Measurements from ENCODE around the gene ITGA11.
A peak's percentile ranks its signal among the peaks of the same experiment; 100 is the strongest.

The ITGA11 gene

DNA sequence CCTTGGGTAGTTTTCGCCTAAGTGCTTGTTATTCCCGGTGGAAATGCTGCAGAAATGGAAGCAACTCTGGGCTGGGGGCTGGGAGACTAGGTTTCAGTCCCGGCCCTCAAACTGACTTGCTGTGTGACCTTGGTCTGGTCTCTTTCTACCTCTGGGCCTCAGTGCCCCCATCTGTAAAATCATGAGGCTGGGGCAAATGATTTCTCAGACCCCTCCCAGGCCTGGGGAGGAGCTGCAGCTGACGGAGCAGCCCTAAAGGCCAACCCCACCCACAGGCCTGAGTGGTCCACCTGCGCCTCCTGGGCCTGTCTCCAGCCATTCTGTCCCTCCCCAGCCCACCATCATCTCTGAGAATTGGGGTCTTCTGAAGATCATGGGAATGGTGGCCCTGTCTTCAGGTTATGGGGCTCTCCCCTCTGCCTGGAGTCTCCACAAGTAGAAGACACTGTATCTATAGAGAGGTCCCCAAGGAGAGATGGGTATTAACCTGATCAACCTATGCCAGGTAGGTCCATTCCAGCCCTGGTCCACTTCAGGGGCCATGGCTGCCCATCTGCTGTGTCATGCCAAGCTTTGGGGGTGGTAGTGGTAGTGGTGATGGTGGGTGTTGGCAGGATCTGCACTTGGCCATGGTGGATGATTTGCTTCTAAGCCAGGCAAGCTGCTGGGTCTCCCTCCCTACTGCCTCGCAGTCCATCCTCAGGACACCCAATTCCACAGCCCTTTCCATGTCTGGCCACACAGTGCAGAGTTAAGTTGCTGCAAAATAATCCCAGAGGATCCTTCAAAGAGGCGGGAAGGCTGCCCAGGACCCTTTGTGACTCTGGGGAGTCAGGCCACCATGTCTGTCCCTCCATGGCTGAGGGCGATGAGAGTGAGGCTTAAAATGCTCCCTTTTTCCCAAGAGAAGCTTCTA, 46.0 kb downstream of the ITGA11 start:
- DNase-seq (ENCODE audit: low read depth) = no peak
- TF ChIP-seq, protein P1, sequence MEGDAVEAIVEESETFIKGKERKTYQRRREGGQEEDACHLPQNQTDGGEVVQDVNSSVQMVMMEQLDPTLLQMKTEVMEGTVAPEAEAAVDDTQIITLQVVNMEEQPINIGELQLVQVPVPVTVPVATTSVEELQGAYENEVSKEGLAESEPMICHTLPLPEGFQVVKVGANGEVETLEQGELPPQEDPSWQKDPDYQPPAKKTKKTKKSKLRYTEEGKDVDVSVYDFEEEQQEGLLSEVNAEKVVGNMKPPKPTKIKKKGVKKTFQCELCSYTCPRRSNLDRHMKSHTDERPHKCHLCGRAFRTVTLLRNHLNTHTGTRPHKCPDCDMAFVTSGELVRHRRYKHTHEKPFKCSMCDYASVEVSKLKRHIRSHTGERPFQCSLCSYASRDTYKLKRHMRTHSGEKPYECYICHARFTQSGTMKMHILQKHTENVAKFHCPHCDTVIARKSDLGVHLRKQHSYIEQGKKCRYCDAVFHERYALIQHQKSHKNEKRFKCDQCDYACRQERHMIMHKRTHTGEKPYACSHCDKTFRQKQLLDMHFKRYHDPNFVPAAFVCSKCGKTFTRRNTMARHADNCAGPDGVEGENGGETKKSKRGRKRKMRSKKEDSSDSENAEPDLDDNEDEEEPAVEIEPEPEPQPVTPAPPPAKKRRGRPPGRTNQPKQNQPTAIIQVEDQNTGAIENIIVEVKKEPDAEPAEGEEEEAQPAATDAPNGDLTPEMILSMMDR (IDR thresholded peaks at IDR 0.05; ENCODE audit: insufficient read depth, low read depth, low read length, missing control alignments) = no peak

DNA sequence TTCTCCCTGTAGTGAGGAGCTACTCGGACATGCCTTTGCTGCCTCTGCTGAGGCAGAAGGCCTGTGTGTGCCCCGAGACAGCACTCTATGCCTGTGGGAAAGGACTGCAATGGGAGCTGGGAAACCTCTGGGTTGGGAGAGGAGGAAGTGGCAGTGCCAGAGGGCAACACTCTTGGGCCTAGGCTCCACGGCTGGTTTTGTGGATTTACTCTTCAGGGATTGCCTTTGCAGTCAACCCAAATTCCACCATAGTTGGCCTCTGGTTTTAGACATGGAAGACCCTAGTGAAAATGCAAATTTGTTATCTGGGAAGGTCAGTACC, 46.8 kb downstream of the ITGA11 start:
- TF ChIP-seq, protein P1 (IDR thresholded peaks at IDR 0.05; ENCODE audit: insufficient read depth, low read depth, low read length, missing control alignments) = no peak
- no peak overlapping the region for H3K4me3 ChIP-seq (ENCODE audit: low read length)
- no peak for DNase-seq (ENCODE audit: low read depth)

More for the DNA sequence above, 46.0 kb downstream of the ITGA11 start:
- H3K4me3 ChIP-seq (ENCODE audit: low read length) = no peak overlapping the region

DNA sequence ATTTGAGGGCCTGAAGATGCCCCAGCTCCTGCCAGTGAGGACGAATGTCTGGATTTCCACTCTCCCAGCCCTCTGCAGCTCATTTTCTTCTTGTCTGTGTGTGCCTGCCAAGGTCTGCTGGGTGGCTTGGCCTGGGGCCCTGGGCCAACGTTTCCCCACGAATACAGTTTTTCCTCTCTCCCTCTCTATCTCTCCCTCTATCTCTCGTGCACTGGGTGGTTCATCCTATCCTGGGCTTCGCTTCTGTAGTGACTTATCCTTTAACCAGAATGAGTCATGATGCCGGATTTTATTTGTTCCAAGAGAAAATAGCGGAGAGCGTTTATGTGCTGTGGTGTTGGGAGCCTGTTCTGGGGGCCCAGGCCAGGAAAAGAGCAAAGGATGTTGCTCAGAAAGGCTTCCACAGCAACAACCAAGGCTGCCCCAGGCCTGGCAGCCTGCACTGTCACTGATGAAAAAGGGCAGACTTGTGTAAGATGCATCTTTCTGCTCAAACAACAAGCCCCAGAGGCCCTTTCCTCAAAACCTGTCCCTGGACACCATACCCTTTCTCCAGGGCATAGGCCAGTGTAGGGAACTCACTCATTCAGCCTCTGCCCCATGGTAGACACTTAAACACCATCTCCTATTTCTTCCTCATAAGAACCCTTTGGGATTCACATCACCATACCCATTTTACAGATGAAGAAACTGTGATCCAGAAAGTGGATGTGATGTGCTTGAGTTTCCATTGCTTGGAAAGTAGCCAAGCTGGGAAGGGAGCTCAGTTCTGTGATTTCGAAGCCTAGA, 47.3 kb downstream of the ITGA11 start:
- peak; percentile 63 for DNase-seq (ENCODE audit: low read depth)
- TF ChIP-seq, protein P1 (IDR thresholded peaks at IDR 0.05; ENCODE audit: insufficient read depth, low read depth, low read length, missing control alignments) = no peak
- H3K4me3 ChIP-seq (ENCODE audit: low read length) = no peak overlapping the region

DNA sequence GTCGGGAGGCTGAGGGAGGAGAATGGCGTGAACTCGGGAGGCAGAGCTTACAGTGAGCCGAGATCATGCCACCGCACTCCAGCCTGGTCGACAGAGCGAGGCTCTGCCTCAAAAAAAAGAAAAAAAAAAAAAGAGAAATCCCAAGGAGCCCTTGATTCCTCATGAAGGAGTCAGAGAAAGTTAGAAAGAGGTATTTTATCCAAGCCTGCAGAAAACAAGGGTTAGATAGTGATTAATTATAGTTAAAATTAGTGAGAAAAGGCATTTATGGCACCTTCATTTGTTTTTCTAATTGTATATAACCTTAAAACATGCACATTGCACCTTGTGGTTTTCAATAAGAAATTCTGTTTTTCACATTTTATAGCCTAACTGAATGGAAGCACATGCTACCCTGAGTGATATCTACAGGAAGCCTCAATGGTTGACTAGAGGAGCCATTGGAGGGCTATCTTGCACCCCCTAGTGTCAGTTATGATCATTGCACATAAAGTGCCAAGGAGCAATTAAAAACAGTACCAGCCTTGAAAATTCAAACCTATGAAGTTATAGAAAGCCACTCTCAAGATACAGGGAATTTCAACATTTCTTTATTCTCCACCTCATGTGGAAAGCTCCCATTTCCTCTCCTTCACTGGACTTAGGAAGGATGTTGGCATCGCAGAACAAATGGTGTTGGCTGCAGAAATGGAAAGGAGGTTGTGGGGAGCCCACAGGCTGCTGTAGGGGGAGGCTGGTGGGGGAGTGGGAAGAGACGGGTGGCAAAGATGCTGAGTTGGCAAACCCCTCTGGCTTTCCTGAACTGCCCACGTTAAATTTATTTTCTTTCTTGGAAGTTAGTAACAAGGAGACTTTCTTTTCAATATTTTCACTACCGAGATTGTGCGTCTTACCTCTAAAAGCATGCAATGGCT, 48.5 kb downstream of the ITGA11 start:
- peak; percentile 59 for DNase-seq (ENCODE audit: low read depth)
- no peak overlapping the region for H3K4me3 ChIP-seq (ENCODE audit: low read length)
- TF ChIP-seq, protein P1 (IDR thresholded peaks at IDR 0.05; ENCODE audit: insufficient read depth, low read depth, low read length, missing control alignments) = peak; percentile 78

DNA sequence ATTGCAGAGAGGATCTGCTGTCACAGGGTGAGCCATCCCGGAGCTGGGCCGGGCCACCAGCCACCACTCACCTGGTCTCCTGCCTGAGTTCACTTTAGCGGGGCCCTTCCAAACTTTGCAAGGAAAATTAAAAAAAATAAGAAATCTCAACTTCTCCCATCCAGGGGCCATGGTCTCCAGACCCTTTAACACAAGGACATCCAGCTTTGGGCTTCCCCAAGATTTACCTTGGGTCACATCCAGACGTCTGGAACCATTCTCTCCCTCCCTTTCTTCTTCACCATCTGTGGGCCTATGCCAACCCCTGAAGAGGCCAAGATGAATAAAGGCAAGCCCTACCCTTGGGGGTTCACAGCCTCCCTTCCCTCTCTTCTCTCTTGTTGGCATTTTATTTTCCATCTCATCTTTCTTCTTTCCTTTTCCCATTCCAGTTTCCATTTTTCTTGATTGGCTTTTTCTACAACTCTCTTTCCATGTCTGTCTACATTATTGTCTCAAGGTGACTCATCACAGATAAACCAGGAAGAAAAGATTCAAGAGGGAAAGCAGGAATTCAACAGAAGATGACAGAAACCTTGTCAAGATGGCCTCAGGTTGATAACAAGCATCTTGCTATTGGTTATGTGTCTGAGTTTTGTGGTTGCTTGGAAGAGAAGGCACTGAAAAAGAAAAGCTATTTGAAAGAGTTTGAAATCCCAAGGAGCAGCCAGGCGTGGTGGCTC, 49.5 kb downstream of the ITGA11 start:
- TF ChIP-seq, protein P1 (IDR thresholded peaks at IDR 0.05; ENCODE audit: insufficient read depth, low read depth, low read length, missing control alignments) = no peak
- no peak overlapping the region for H3K4me3 ChIP-seq (ENCODE audit: low read length)
- DNase-seq (ENCODE audit: low read depth) = no peak

DNA sequence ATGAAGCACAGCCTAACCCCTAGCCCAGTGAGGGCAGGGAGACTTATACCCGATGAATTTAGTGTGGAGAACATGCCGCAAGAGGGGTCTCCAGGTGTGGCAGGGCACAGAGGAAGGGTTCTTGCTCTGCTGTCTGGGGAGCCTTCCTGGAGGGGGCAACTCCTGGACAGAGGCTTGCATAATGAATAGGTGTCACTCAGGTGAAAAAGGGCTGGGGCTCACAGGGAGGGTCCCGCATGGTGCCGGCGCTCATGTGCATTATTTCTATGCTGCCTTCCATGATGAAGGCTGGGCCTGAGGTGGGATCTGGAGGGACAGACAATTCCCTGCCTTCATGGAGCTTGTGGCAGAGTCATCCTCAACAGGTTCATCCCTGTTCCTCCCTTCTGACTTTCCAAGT, 51.5 kb downstream of the ITGA11 start:
- no peak overlapping the region for H3K4me3 ChIP-seq (ENCODE audit: low read length)
- TF ChIP-seq, protein P1 (IDR thresholded peaks at IDR 0.05; ENCODE audit: insufficient read depth, low read depth, low read length, missing control alignments) = no peak
- no peak for DNase-seq (ENCODE audit: low read depth)

All from epithelial cell of esophagus (primary cell).